ENCODE results near the gene PLA2G3. TPM values are rescaled to one million over a fixed set of nuclear protein-coding genes. Genes with fewer than 3 reads are reported as not detected.

Gene PLA2G3
- total and polyA plus RNA-seq, 2 of the 13 experiments (the other 11 are each of a cell fraction or from before 2014, with no cell fraction given), result 0.12 to 0.42 TPM

DNA sequence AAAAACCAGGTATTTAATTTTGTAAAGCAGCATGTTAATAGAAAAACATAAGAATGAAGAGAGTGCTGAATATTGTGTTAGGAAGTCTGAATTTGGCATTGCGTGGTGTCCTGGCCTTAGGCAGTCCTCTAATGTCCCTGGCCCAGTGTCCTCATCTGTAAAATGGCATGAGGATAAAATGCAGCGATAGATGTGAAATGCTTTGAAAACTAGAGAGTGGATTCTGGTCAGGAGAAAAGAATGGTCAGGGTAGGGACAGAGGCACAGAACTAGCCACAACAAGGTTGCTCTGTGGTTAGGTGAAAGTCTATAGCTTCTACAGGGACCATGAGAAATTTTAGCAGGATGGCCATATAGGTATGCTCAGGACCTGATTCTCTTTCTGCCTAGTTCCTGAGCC, 38.6 kb upstream of the PLA2G3 start:
- POLR2A ChIA-PET, result no interaction called here
- Histone ChIP-seq H3K79me2 (ENCODE audit: insufficient read depth, low read length) (peaks cover 31% of the 10 kb centered on the region), H3K27ac (ENCODE audit: extremely low read length, insufficient read depth, low read length) (no peak overlapping the region), H4K20me1 (ENCODE audit: insufficient read depth, low read length) (0 out of 2 replicates have a peak, but pooled peaks cover 2% of the 10 kb centered on the region), H3K4me1 (ENCODE audit: insufficient read depth, low read length) (peaks cover 22% of the 10 kb centered on the region), H3K4me3 (replicated peaks in 1 of 3; ENCODE audit: insufficient read depth in 1 of 3, low read depth in 2 of 3, low read length in 3 of 3) (no peak overlapping the region), H3K9me3 (ENCODE audit: low read length) (no peaks in the 10 kb centered on the region), H3K36me3 (replicated peaks in 1 of 2; ENCODE audit: control insufficient read depth in 1 of 2, insufficient read depth in 2 of 2, low read length in 2 of 2) (peaks cover 4 to 11% of the 10 kb centered on the region in 2 experiments; a peak in 3 of 5 replicates), H3K9ac (ENCODE audit: insufficient read depth, low read depth, low read length) (no peak overlapping the region), H3K27me3 (ENCODE audit: control insufficient read depth in 1 of 2, insufficient read depth in 2 of 2, low read length in 2 of 2) (no peaks in the 10 kb centered on the region), H3K4me2 (ENCODE audit: low read depth, low read length) (no peak overlapping the region), H2AFZ (ENCODE audit: low read length) (no peak overlapping the region)
- ATAC-seq (no peak), FAIRE-seq (no peak), DNase-seq (ENCODE audit: low spot score) (no peak)
- intact Hi-C loops (cut with micrococcal nuclease; ENCODE audit: unreplicated experiment), result no loop called here
- BruUV-seq (replicated peaks), result no TSS peak
- 100% methylated on average over 2 of the region's 2 CpGs for WGBS (ENCODE audit: low lambda C conversion rate)
- in situ Hi-C loops (cut with HindIII; ENCODE audit: extremely low pct_ligation_motif_present, low pct_unique_long_range_greater_than_20kb), result no loop called here
- TF ChIP-seq, protein P1, sequence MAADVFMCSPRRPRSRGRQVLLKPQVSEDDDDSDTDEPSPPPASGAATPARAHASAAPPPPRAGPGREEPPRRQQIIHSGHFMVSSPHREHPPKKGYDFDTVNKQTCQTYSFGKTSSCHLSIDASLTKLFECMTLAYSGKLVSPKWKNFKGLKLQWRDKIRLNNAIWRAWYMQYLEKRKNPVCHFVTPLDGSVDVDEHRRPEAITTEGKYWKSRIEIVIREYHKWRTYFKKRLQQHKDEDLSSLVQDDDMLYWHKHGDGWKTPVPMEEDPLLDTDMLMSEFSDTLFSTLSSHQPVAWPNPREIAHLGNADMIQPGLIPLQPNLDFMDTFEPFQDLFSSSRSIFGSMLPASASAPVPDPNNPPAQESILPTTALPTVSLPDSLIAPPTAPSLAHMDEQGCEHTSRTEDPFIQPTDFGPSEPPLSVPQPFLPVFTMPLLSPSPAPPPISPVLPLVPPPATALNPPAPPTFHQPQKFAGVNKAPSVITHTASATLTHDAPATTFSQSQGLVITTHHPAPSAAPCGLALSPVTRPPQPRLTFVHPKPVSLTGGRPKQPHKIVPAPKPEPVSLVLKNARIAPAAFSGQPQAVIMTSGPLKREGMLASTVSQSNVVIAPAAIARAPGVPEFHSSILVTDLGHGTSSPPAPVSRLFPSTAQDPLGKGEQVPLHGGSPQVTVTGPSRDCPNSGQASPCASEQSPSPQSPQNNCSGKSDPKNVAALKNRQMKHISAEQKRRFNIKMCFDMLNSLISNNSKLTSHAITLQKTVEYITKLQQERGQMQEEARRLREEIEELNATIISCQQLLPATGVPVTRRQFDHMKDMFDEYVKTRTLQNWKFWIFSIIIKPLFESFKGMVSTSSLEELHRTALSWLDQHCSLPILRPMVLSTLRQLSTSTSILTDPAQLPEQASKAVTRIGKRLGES (CRISPR knock-in tag; IDR thresholded peaks at IDR 0.05; ENCODE audit: borderline replicate concordance), result no peak
- TF ChIP-seq SIN3A (IDR thresholded peaks at IDR 0.05; ENCODE audit: borderline replicate concordance, low read depth, low read length), result no peak
- TF ChIP-seq, protein P2, sequence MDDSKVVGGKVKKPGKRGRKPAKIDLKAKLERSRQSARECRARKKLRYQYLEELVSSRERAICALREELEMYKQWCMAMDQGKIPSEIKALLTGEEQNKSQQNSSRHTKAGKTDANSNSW (CRISPR knock-in tag; IDR thresholded peaks at IDR 0.05; ENCODE audit: borderline replicate concordance), result no peak
- no peak for TF ChIP-seq ZNF138 (CRISPR knock-in tag; IDR thresholded peaks at IDR 0.05; ENCODE audit: low read depth)
- TF ChIP-seq, protein P3, sequence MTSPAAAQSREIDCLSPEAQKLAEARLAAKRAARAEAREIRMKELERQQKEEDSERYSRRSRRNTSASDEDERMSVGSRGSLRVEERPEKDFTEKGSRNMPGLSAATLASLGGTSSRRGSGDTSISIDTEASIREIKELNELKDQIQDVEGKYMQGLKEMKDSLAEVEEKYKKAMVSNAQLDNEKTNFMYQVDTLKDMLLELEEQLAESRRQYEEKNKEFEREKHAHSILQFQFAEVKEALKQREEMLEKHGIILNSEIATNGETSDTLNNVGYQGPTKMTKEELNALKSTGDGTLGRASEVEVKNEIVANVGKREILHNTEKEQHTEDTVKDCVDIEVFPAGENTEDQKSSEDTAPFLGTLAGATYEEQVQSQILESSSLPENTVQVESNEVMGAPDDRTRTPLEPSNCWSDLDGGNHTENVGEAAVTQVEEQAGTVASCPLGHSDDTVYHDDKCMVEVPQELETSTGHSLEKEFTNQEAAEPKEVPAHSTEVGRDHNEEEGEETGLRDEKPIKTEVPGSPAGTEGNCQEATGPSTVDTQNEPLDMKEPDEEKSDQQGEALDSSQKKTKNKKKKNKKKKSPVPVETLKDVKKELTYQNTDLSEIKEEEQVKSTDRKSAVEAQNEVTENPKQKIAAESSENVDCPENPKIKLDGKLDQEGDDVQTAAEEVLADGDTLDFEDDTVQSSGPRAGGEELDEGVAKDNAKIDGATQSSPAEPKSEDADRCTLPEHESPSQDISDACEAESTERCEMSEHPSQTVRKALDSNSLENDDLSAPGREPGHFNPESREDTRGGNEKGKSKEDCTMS (CRISPR knock-in tag; conservative IDR thresholded peaks at IDR 0.05), result no peak
- no peak for TF ChIP-seq SP1 (IDR thresholded peaks at IDR 0.05)
- no peak for TF ChIP-seq SP1 (CRISPR knock-in tag; IDR thresholded peaks at IDR 0.05)
- TF ChIP-seq MED1 (CRISPR knock-in tag; IDR thresholded peaks at IDR 0.05), result no peak
- TF ChIP-seq, protein P4, sequence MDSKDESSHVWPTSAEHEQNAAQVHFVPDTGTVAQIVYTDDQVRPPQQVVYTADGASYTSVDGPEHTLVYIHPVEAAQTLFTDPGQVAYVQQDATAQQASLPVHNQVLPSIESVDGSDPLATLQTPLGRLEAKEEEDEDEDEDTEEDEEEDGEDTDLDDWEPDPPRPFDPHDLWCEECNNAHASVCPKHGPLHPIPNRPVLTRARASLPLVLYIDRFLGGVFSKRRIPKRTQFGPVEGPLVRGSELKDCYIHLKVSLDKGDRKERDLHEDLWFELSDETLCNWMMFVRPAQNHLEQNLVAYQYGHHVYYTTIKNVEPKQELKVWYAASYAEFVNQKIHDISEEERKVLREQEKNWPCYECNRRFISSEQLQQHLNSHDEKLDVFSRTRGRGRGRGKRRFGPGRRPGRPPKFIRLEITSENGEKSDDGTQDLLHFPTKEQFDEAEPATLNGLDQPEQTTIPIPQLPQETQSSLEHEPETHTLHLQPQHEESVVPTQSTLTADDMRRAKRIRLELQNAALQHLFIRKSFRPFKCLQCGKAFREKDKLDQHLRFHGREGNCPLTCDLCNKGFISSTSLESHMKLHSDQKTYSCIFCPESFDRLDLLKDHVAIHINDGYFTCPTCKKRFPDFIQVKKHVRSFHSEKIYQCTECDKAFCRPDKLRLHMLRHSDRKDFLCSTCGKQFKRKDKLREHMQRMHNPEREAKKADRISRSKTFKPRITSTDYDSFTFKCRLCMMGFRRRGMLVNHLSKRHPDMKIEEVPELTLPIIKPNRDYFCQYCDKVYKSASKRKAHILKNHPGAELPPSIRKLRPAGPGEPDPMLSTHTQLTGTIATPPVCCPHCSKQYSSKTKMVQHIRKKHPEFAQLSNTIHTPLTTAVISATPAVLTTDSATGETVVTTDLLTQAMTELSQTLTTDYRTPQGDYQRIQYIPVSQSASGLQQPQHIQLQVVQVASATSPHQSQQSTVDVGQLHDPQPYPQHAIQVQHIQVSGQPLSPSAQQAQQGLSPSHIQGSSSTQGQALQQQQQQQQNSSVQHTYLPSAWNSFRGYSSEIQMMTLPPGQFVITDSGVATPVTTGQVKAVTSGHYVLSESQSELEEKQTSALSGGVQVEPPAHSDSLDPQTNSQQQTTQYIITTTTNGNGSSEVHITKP (CRISPR knock-in tag; IDR thresholded peaks at IDR 0.05; ENCODE audit: low read depth), result no peak
- TF ChIP-seq MTA3 (CRISPR knock-in tag; IDR thresholded peaks at IDR 0.05), result no peak
- TF ChIP-seq SYNCRIP (IDR thresholded peaks at IDR 0.05; ENCODE audit: insufficient read depth, low read depth, low read length), result no peak
- TF ChIP-seq MAFF (IDR thresholded peaks at IDR 0.05; ENCODE audit: low read depth, low read length), result no peak
- TF ChIP-seq, protein P5, sequence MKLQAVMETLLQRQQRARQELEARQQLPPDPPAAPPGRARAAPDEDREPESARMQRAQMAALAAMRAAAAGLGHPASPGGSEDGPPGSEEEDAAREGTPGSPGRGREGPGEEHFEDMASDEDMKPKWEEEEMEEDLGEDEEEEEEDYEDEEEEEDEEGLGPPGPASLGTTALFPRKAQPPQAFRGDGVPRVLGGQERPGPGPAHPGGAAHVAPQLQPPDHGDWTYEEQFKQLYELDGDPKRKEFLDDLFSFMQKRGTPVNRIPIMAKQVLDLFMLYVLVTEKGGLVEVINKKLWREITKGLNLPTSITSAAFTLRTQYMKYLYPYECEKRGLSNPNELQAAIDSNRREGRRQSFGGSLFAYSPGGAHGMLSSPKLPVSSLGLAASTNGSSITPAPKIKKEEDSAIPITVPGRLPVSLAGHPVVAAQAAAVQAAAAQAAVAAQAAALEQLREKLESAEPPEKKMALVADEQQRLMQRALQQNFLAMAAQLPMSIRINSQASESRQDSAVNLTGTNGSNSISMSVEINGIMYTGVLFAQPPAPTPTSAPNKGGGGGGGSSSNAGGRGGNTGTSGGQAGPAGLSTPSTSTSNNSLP (IDR thresholded peaks at IDR 0.05; ENCODE audit: low read depth, low read length), result no peak
- CTCF ChIA-PET (ENCODE audit: low intra/inter-chr PET ratio, low total read pairs), result no interaction called here
